ENCODE results near the gene PTPRD. TPM values are rescaled to one million over a fixed set of nuclear protein-coding genes. Genes with fewer than 3 reads are reported as not detected.

The PTPRD gene
- total and polyA plus RNA-seq, 2 of the 4 experiments (the other 2 are of a cell fraction): 0.07 to 0.18 TPM

DNA sequence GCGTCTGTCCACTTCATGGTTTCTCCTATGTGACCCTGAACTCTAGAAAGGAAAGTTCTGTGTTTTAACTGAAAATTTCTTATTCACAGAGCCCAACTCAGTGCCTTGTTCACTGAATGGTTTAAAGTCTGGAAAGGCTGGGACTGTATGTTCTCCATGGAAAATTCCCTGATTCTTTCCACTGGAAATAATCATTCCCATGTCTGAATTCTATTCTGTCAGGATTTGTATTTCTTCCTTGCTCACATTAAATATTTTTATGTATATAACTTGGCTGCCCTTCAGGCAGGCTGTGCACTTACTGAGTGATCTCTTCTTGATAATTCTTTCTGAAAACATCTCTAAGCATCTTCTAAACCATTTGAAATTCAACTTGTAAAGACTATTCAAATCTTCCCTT is 1686.3 kb downstream of the PTPRD start:
- no peak overlapping the region for H2BK120ac ChIP-seq (ENCODE audit: low read depth, low read length)
- no peak overlapping the region for H3K4me2 ChIP-seq (ENCODE audit: low read depth, low read length)
- no peak overlapping the region for H2BK20ac ChIP-seq (ENCODE audit: low read depth, low read length)
- CTCF ChIA-PET: no interaction called here
- no peak overlapping the region for H4K91ac ChIP-seq (ENCODE audit: insufficient read depth, low read depth, low read length)
- intact Hi-C loops (cut with micrococcal nuclease) (no loop called here), in situ Hi-C loops (cut with MboI; ENCODE audit: low sequenced_read_pairs) (no loop called here), dilution Hi-C loops (cut with HindIII; ENCODE audit: low sequenced_read_pairs, unreplicated experiment) (no loop called here)
- no peaks in the 10 kb centered on the region for H3K4me1 ChIP-seq (ENCODE audit: control insufficient read depth, insufficient read depth, low read length)
- H3K9me1 ChIP-seq (ENCODE audit: insufficient read depth, low read length): no peaks in the 10 kb centered on the region
- H2AK5ac ChIP-seq (ENCODE audit: low read depth, low read length): no peak overlapping the region
- no peak overlapping the region for H3K4me3 ChIP-seq (ENCODE audit: insufficient read depth, low read depth, low read length)
- TF ChIP-seq, protein P1, sequence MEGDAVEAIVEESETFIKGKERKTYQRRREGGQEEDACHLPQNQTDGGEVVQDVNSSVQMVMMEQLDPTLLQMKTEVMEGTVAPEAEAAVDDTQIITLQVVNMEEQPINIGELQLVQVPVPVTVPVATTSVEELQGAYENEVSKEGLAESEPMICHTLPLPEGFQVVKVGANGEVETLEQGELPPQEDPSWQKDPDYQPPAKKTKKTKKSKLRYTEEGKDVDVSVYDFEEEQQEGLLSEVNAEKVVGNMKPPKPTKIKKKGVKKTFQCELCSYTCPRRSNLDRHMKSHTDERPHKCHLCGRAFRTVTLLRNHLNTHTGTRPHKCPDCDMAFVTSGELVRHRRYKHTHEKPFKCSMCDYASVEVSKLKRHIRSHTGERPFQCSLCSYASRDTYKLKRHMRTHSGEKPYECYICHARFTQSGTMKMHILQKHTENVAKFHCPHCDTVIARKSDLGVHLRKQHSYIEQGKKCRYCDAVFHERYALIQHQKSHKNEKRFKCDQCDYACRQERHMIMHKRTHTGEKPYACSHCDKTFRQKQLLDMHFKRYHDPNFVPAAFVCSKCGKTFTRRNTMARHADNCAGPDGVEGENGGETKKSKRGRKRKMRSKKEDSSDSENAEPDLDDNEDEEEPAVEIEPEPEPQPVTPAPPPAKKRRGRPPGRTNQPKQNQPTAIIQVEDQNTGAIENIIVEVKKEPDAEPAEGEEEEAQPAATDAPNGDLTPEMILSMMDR (conservative IDR thresholded peaks at IDR 0.05; ENCODE audit: low read depth, low read length): no peak
- TF ChIP-seq RAD21 (IDR thresholded peaks at IDR 0.05; ENCODE audit: low read length): no peak
- POLR2A ChIA-PET (ENCODE audit: unreplicated experiment): no interaction called here
- no peak for DNase-seq
- WGBS, 2 experiments (ENCODE audit: extremely low coverage in 2 of 2, insufficient read length in 1 of 2): no CpG with 5 or more reads among the region's 1 CpG
- no peak overlapping the region for H2BK5ac ChIP-seq (ENCODE audit: low read depth, low read length, poor library complexity, severe bottlenecking)
- H3K9me3 ChIP-seq (ENCODE audit: control insufficient read depth, insufficient read depth, low read length): no peaks in the 10 kb centered on the region
- H2AFZ ChIP-seq (replicated peaks; ENCODE audit: low read length, poor library complexity): no peak overlapping the region
- H4K5ac ChIP-seq (ENCODE audit: low read depth, low read length): no peak overlapping the region
- no peak overlapping the region for H3K14ac ChIP-seq (replicated peaks; ENCODE audit: low read depth, low read length)
- ATAC-seq (ENCODE audit: low read depth): no peak
- no peak overlapping the region for H3K18ac ChIP-seq (ENCODE audit: low read depth, low read length)
- H3K36me3 ChIP-seq (ENCODE audit: control insufficient read depth, insufficient read depth, low read length): no peaks in the 10 kb centered on the region
- H4K8ac ChIP-seq (ENCODE audit: low read depth in 2 of 2, low read length in 2 of 2): no peak overlapping the region
- H3K9ac ChIP-seq (ENCODE audit: low read depth, low read length): no peak overlapping the region
- no peak overlapping the region for H2BK15ac ChIP-seq (ENCODE audit: low read depth, low read length)
- H3K56ac ChIP-seq (ENCODE audit: extremely low read depth, insufficient read depth, low read length): no peak overlapping the region
- H3K79me1 ChIP-seq (ENCODE audit: low read depth in 1 of 2, low read length in 2 of 2): no peaks in the 10 kb centered on the region
- no peak overlapping the region for H3K27ac ChIP-seq (ENCODE audit: insufficient read depth, low read length)
- no peak overlapping the region for H3K23ac ChIP-seq (ENCODE audit: low read depth, low read length)
- no peaks in the 10 kb centered on the region for H3K27me3 ChIP-seq (ENCODE audit: control insufficient read depth, insufficient read depth, low read length)
- H3K4ac ChIP-seq (ENCODE audit: low read depth, low read length): no peak overlapping the region
- no TSS peak for BruUV-seq (replicated peaks)
- no peaks in the 10 kb centered on the region for H4K20me1 ChIP-seq (ENCODE audit: insufficient read depth, low read length)
- no peak overlapping the region for H2AK9ac ChIP-seq (replicated peaks; ENCODE audit: low read depth, low read length, poor library complexity)
